IPS DF 4.7 (cell line): ENCODE data around the gene SHISAL2A.

ENCODE experiments used
- DNase-seq: peaks from one replicate; pipeline ENCODE4 v3.0.0-alpha.2; 2013; ENCODE audit warnings: low spot score; ENCODE audit errors: extremely low read depth

Gene SHISAL2A

GRCh38 chr1:52632732-52633290 lies at the start of gene SHISAL2A:
SHISAL2A (plus strand) TSS chr1:52633168; CDS start chr1:52633494, 326 bp downstream.
- DNase-seq: no peak

GRCh38 chr1:52585474-52585873 lies 47.5 kb upstream of the SHISAL2A start:
- DNase-seq: no peak

- DNase-seq: no peak
These were observed 44.9 kb upstream of the SHISAL2A start for GRCh38 chr1:52588027-52588426.

- DNase-seq: no peak
These were observed 44.4 kb upstream of the SHISAL2A start for GRCh38 chr1:52588535-52588934.

GRCh38 chr1:52590266-52590665 lies 42.7 kb upstream of the SHISAL2A start:
- no peak for DNase-seq

- DNase-seq: no peak
These were observed 40.2 kb upstream of the SHISAL2A start for GRCh38 chr1:52592637-52593323.

- DNase-seq: no peak
These were observed 39.5 kb upstream of the SHISAL2A start for GRCh38 chr1:52593495-52593894.

GRCh38 chr1:52595061-52595460 lies 37.9 kb upstream of the SHISAL2A start:
- no peak for DNase-seq

GRCh38 chr1:52597912-52598311 lies 35.1 kb upstream of the SHISAL2A start:
- DNase-seq: no peak

- no peak for DNase-seq
These were observed 34.2 kb upstream of the SHISAL2A start for GRCh38 chr1:52598729-52599128.

- no peak for DNase-seq
These were observed 33.7 kb upstream of the SHISAL2A start for GRCh38 chr1:52599236-52599635.

GRCh38 chr1:52600533-52601179 lies 32.3 kb upstream of the SHISAL2A start:
- DNase-seq: no peak

GRCh38 chr1:52601519-52601918 lies 31.4 kb upstream of the SHISAL2A start:
- no peak for DNase-seq

- no peak for DNase-seq
These were observed 30.7 kb upstream of the SHISAL2A start, which contains the start of gene GPX7 for GRCh38 chr1:52601991-52602855. GPX7 (plus strand) TSS chr1:52602371; CDS start chr1:52602410, 39 bp downstream.

- DNase-seq: no peak
These were observed 29.9 kb upstream of the SHISAL2A start for GRCh38 chr1:52602856-52603600.

GRCh38 chr1:52603630-52604029 lies 29.3 kb upstream of the SHISAL2A start:
- no peak for DNase-seq

- no peak for DNase-seq
These were observed 28.8 kb upstream of the SHISAL2A start for GRCh38 chr1:52604063-52604770.

GRCh38 chr1:52613636-52614373 lies 19.2 kb upstream of the SHISAL2A start:
- DNase-seq: no peak

- DNase-seq: no peak
These were observed 18.3 kb upstream of the SHISAL2A start for GRCh38 chr1:52614671-52615070.
